Kidney (tissue), 14 donors: ENCODE data around the gene ANO10. TPM values are rescaled to one million over a fixed set of nuclear protein-coding genes. Genes with fewer than 3 reads are reported as not detected.

Source experiments
- DNase-seq, 5 donors: peaks; one replicate each; pipeline ENCODE4 v3.0.0-alpha.2; 2013 to 2020
- FAIRE-seq: peaks from 2 replicates; lab custom pipeline; 2012; peaks lifted over from hg19 to GRCh38; lab: Jason Lieb, UNC
- H3K27ac ChIP-seq, 2 donors: one replicate each; pipeline ENCODE4 v1.7.0; 2013; ENCODE audit warnings: low read depth in 2 of 2, low read length in 2 of 2, inconsistent platforms in 1 of 2
- H3K27me3 ChIP-seq: one replicate; pipeline ENCODE4 v1.7.1; 2013; ENCODE audit warnings: low read length, inconsistent platforms; ENCODE audit not compliant: control insufficient read depth, insufficient read depth
- H3K36me3 ChIP-seq, 3 donors: one replicate each; pipeline versions ENCODE4 v1.7.0 to v1.7.1; 2013; ENCODE audit warnings: low read length in 3 of 3, control low read depth in 1 of 3, inconsistent platforms in 1 of 3; ENCODE audit not compliant: insufficient read depth in 3 of 3, control insufficient read depth in 2 of 3
- H3K4me1 ChIP-seq, 3 donors: one replicate each; pipeline versions ENCODE4 v1.7.0 to v1.7.1; 2013; ENCODE audit warnings: low read length in 3 of 3, inconsistent platforms in 1 of 3, low read depth in 1 of 3; ENCODE audit not compliant: control insufficient read depth in 2 of 3, insufficient read depth in 2 of 3
- H3K4me3 ChIP-seq, 3 donors: one replicate each; pipeline versions ENCODE4 v1.7.0 to v1.8.1; 2013; ENCODE audit warnings: low read length in 3 of 3, control low read depth in 1 of 3, inconsistent platforms in 1 of 3
- H3K9ac ChIP-seq, 3 donors: one replicate each; pipeline versions ENCODE4 v1.7.0 to v1.7.1; 2013; ENCODE audit warnings: low read length in 3 of 3, control low read depth in 1 of 3, inconsistent platforms in 1 of 3
- H3K9me3 ChIP-seq, 3 donors: one replicate each; pipeline versions ENCODE4 v1.7.0 to v1.7.1; 2013; ENCODE audit warnings: low read length in 3 of 3, control low read depth in 1 of 3, inconsistent platforms in 1 of 3; ENCODE audit not compliant: control insufficient read depth in 2 of 3, insufficient read depth in 1 of 3
- CTCF ChIP-seq: IDR thresholded peaks from 3 replicates; pipeline ENCODE4 v1.5.1; 2012; ENCODE audit warnings: mild to moderate bottlenecking, moderate library complexity, borderline replicate concordance; ENCODE audit not compliant: insufficient read depth; ENCODE audit errors: extremely low read depth
- intact Hi-C: fragments of 100-400 bp; cut with DNase I; formaldehyde crosslinking; loops from one replicate; pipeline ENCODE4 v1.11.1; 2022
- polyA plus RNA-seq: library from polyadenylated mRNA; stranded (reverse); fragments of 350-450 nt; fragmentation: Illumina TruSeq; extraction: RNeasy Lipid Tissue Mini Kit (QIAGEN cat#74804); gene quantifications from one replicate; pipeline ENCODE4 v1.2.3, GENCODE V29; 2014; ENCODE audit warnings: low read depth, low replicate concordance; ENCODE audit not compliant: insufficient read depth
- total RNA-seq: library from RNA; stranded (reverse); fragmentation: NEBNext Ultra II Directional; extraction: Animal tissue kit (Norgen Biotek cat#: 25700); gene quantifications from one replicate; pipeline ENCODE4 v1.2.1, GENCODE V29; 2021
- donor health status: control.
- donor health status: control.
- donor health status: control.
- donor health status: control.
- donor health status: control.
- donor health status: DM: yes; HTN: yes; CAD: no.
- donor health status: Normal renal cell carcinoma (clear cell type).

The ANO10 gene
- total and polyA plus RNA-seq, 2 donors from 2014 or later: 45.7 to 48.2 TPM

DNA sequence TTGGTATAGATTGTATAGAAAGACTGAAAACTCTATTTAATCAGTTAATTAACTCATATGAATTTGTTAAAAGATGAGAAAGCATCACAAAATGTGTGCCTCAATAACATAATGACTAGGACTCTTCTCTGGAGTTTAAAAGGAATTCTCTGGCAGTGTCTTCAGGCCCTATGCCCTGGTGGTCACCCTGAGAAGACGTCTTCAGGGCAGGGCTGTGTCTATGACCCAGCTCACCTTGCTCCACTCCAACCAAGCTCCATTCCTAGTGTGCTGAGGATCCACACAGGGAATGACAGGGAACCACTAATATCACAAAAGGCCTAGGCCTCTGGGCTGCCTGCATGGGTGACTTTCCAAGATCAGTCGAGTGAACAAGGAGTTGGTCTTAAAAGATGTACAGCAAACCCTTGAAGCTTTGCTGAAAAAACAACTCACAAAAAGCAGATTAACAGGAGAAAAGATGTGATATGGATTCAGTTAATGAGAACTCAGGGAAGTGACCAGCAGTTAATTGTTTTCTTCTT, 178.9 kb downstream of the ANO10 start:
- FAIRE-seq (no peak), DNase-seq (no peak)
- H3K27ac ChIP-seq: no peak overlapping the region
- H3K9me3 ChIP-seq: peaks cover 0 to 4% (median 0%) of the 10 kb centered on the region in 3 donors
- intact Hi-C loops: no loop called here
- no peaks in the 10 kb centered on the region for H3K4me1 ChIP-seq
- no peaks in the 10 kb centered on the region for H3K36me3 ChIP-seq
- no peak overlapping the region for H3K4me3 ChIP-seq
- no peak for TF ChIP-seq CTCF
- H3K27me3 ChIP-seq: no peaks in the 10 kb centered on the region
- no peak overlapping the region for H3K9ac ChIP-seq

DNA sequence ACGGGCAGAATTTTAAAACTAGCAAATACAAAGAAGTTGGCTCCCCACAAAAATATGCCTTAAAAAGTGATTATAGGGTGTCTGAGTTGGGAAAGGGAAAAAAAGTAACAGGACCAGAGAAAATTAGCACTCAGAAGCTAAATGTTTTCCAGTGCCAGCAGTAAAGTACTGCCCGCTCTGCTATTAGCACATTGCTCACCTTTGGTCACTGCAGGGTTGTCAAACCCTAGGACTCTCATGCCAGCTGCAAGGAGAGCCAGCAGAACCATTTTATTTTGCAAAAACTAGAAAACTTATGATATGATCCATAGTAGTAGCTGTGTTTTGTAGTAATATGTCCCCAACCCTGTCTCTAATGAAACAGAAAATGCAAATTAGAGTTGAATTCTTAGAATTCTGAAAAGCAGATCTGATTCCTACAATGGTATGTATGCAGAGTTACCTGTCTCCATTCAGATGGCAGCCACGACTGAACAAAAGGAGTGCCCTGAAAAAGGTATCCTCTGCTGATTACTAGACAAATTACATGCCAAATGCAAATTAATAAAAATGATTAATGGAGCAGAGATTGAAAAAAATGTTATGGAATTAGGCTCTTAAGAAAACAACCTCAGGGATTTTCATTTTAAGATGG, 185.2 kb downstream of the ANO10 start:
- no peak overlapping the region for H3K4me3 ChIP-seq
- H3K9me3 ChIP-seq: peaks cover 0 to 4% (median 0%) of the 10 kb centered on the region in 3 donors
- no peak for DNase-seq
- TF ChIP-seq CTCF: no peak
- intact Hi-C loops: no loop called here
- H3K36me3 ChIP-seq: no peaks in the 10 kb centered on the region
- H3K27ac ChIP-seq: no peak overlapping the region
- H3K9ac ChIP-seq: no peak overlapping the region
- no peaks in the 10 kb centered on the region for H3K4me1 ChIP-seq
- no peaks in the 10 kb centered on the region for H3K27me3 ChIP-seq
- no peak for FAIRE-seq

DNA sequence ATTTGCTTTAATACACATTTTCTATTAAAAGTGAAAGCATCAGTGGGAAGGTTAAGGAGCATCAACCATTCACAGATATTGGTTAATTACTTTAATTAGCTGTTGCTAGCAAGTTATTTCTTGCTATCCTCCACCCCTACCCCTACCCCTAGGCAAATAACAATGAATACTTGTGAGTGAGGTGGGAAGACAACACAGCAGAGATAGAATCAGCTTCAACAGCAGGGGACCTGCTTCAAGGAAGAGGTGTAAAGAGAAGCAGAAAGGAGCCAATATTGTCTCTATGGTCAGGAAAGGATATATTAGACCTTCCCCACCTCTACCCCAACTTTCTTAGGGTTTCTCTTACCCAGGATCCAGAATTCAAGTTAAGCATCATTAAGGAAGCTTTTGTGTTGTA, 186.1 kb downstream of the ANO10 start:
- H3K9me3 ChIP-seq: peaks cover 0 to 4% (median 0%) of the 10 kb centered on the region in 3 donors
- no peak overlapping the region for H3K4me3 ChIP-seq
- no peaks in the 10 kb centered on the region for H3K4me1 ChIP-seq
- H3K9ac ChIP-seq: no peak overlapping the region
- no peaks in the 10 kb centered on the region for H3K27me3 ChIP-seq
- H3K27ac ChIP-seq: no peak overlapping the region
- no peak for TF ChIP-seq CTCF
- FAIRE-seq: no peak
- intact Hi-C loops: no loop called here
- no peak for DNase-seq
- no peaks in the 10 kb centered on the region for H3K36me3 ChIP-seq
